Activated T-cell treated with anti-CD3 and anti-CD28 coated beads for 4 hours (primary cell): Measurements from ENCODE around the gene OTOS.

Source experiments
- DNase-seq: peaks from one replicate; pipeline ENCODE4 v3.0.0-alpha.2; 2020

OTOS gene

GRCh38 chr2:240140511-240140910 lies at the start of gene OTOS:
Gene OTOS (minus strand): TSS chr2:240140658. CDS start chr2:240140326, 332 bp downstream.
- no peak for DNase-seq

- no peak for DNase-seq
Measured at GRCh38 chr2:240189686-240190085, 49.2 kb upstream of the OTOS start.

- DNase-seq, result no peak
Measured at GRCh38 chr2:240187989-240188590, 47.6 kb upstream of the OTOS start.

GRCh38 chr2:240186191-240186725 lies 45.8 kb upstream of the OTOS start:
- no peak for DNase-seq

GRCh38 chr2:240184656-240185055 lies 44.2 kb upstream of the OTOS start:
- DNase-seq, result no peak

- DNase-seq, result no peak
Measured at GRCh38 chr2:240183875-240184590, 43.6 kb upstream of the OTOS start.

GRCh38 chr2:240183006-240183874 lies 42.8 kb upstream of the OTOS start:
- DNase-seq, result no peak

- DNase-seq, result no peak
Measured at GRCh38 chr2:240182476-240182875, 42.0 kb upstream of the OTOS start.

GRCh38 chr2:240182001-240182400 lies 41.5 kb upstream of the OTOS start:
- no peak for DNase-seq

GRCh38 chr2:240179941-240180666 lies 39.6 kb upstream of the OTOS start:
- no peak for DNase-seq

- no peak for DNase-seq
Measured at GRCh38 chr2:240179186-240179815, 38.8 kb upstream of the OTOS start.

- DNase-seq, result no peak
Measured at GRCh38 chr2:240178564-240178963, 38.1 kb upstream of the OTOS start.

GRCh38 chr2:240174496-240174895 lies 34.0 kb upstream of the OTOS start:
- no peak for DNase-seq

- DNase-seq, result no peak
Measured at GRCh38 chr2:240172071-240172895, 31.8 kb upstream of the OTOS start.

- DNase-seq, result no peak
Measured at GRCh38 chr2:240170883-240171282, 30.4 kb upstream of the OTOS start.

GRCh38 chr2:240170354-240170735 lies 29.9 kb upstream of the OTOS start:
- no peak for DNase-seq

GRCh38 chr2:240169486-240170353 lies 29.3 kb upstream of the OTOS start:
- DNase-seq, result no peak

GRCh38 chr2:240168546-240169361 lies 28.3 kb upstream of the OTOS start:
- no peak for DNase-seq

- no peak for DNase-seq
Measured at GRCh38 chr2:240168041-240168440, 27.6 kb upstream of the OTOS start.

GRCh38 chr2:240167588-240167880 lies 27.1 kb upstream of the OTOS start:
- DNase-seq, result no peak
